GM12865 (cell line): ENCODE measurements around the gene CCDC73.

Source experiments
- DNase-seq: peaks from one replicate; pipeline ENCODE4 v3.0.0; 2010; ENCODE audit warnings: low read depth
- H3K4me3 ChIP-seq: 2 replicates; pipeline ENCODE4 v1.5.1; 2011; ENCODE audit warnings: mild to moderate bottlenecking, low read depth, low read length, control low read depth
- CTCF ChIP-seq: IDR thresholded peaks from 2 replicates; pipeline ENCODE4 v1.5.1; 2011; ENCODE audit warnings: low read length, control low read depth, low read depth, inconsistent platforms; ENCODE audit not compliant: insufficient read depth; ENCODE audit errors: missing control alignments

CCDC73 gene

GRCh38 chr11:32794439-32794838, at the start of gene CCDC73:
Gene CCDC73, minus strand, starts transcription at chr11:32794662. Its CDS starts 34,419 bp downstream, at chr11:32760243.
- no peak for DNase-seq
- no peak within 1 kb of the TSS for H3K4me3 ChIP-seq
- no peak for TF ChIP-seq CTCF

- DNase-seq = no peak
- TF ChIP-seq CTCF = no peak
- H3K4me3 ChIP-seq = no peak overlapping the region
Observed at GRCh38 chr11:32843544-32843943, 49.1 kb upstream of the CCDC73 start.

GRCh38 chr11:32840587-32840986, 46.1 kb upstream of the CCDC73 start:
- TF ChIP-seq CTCF = no peak

GRCh38 chr11:32839308-32839707, 44.8 kb upstream of the CCDC73 start:
- no peak for TF ChIP-seq CTCF
- H3K4me3 ChIP-seq = no peak overlapping the region
- no peak for DNase-seq

More at GRCh38 chr11:32840587-32840986, 46.1 kb upstream of the CCDC73 start:
- no peak overlapping the region for H3K4me3 ChIP-seq
- no peak for DNase-seq

- DNase-seq = no peak
- TF ChIP-seq CTCF = no peak
- H3K4me3 ChIP-seq = no peak overlapping the region
Observed at GRCh38 chr11:32838505-32839274, 44.2 kb upstream of the CCDC73 start.

GRCh38 chr11:32836946-32837345, 42.5 kb upstream of the CCDC73 start:
- H3K4me3 ChIP-seq = no peak overlapping the region
- no peak for DNase-seq
- no peak for TF ChIP-seq CTCF

- H3K4me3 ChIP-seq = no peak overlapping the region
- no peak for TF ChIP-seq CTCF
- no peak for DNase-seq
Observed at GRCh38 chr11:32833921-32834320, 39.5 kb upstream of the CCDC73 start.
